IPS-NIHi11 (cell line): ENCODE results near the gene HDAC5.

Experiments used
- DNase-seq: peaks from one replicate; pipeline ENCODE4 v3.0.0; 2012; ENCODE audit warnings: mixed read lengths, low spot score

Gene HDAC5

DNA sequence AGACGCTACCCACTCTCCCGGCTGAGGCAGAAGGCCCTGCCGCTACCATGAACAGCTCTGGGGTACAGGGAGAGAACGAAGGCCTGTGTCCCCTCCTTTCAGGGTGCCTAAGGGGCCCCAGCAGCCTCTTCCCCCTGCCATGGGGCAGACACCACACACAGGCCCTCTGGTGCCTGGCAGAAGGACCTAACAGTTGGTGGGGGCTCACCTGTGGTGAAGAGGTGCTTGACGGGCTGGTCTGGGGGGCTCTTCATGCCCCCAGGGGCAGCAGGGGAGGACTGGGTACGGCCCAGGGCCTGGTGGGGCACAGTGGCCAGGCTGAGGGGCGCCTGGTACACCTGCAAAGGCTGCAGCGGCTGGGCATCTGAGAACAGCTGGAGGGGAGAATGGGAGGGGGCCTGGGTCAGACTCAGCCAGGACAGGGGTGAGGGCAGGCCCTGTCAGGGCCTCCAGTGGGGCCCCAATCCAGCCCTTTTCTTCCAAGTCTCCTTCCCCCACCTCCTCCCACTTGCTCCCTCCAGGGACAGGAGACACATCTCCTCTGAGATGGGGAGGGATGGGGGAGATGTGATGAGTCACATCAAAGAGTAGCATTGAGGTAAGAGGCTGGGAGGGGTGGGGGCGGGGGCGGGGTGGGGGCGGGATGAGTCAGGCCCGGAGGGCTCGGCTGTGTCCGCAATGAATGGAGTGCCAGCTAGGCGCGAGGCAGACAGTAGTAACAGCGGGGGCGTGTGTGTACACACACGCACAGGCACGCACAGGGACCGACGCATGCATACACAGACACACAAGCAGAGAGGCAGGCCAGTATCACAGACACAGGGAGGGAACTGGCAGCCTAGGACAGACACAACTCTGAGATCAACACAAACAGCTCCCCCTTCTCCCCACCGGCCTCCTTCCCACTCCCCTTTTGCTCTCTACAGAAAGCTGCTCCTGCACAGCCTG, 36.8 kb downstream of the HDAC5 start:
- peak; percentile 68 for DNase-seq

DNA sequence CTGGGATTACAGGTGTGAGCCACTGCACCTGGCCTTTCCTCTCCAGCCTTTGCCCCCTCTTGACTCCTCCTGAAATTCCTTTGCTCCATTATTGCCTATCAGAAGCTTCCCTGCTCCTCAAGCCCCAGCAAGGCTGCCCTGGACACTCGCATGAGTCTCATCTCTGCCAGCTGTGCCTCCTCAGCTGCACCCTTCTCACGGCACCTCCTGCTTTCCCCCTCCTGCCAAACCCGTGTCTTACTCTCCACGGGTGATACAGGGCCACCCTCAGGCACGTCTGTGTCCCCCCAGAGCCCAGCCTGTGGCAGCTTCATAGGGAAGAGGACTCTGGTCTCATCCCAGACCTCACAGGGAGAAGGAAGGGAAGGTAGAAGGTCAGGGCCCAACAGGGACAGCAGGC, 37.5 kb downstream of the HDAC5 start:
- DNase-seq = no peak

DNA sequence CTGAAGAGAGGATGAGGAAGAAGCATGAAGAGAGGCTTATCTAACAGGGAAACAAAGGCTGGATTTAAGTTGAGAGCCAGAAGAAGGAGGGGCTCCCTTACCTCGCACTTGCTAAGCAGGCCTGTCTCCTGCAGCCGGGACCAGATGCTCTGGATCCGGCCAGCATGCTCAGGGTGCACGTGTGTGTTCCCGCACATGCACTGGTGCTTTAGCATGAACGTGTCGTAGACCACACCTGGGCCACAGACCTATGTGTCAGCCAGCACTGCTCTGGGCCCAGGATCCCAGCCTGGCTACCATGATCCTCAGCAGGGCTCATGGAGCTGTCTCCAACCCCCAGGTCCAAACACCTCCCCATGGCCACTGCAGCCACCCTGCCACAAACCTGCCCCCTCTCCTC, 38.5 kb downstream of the HDAC5 start:
- DNase-seq = no peak

DNA sequence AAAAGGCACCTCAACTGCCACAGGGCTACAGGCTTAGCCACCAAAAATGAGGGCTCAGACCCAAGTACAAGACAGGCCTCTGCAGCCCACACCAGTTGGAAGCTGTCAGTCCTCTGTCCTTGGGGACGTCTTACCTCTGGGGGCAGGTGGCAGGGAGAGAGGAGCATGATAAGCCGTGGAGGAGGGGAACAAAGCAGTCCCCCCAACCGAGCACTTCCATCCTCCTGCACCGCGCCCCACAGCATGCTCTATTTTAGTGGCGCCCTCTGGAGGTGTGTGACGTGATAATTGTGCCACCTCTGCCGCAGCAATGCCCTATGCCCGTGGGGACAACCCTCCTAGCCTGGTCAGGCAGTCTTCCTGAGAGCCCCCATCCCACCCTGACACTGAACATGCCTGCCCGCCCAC, 39.3 kb downstream of the HDAC5 start:
- peak; percentile 82 for DNase-seq

DNA sequence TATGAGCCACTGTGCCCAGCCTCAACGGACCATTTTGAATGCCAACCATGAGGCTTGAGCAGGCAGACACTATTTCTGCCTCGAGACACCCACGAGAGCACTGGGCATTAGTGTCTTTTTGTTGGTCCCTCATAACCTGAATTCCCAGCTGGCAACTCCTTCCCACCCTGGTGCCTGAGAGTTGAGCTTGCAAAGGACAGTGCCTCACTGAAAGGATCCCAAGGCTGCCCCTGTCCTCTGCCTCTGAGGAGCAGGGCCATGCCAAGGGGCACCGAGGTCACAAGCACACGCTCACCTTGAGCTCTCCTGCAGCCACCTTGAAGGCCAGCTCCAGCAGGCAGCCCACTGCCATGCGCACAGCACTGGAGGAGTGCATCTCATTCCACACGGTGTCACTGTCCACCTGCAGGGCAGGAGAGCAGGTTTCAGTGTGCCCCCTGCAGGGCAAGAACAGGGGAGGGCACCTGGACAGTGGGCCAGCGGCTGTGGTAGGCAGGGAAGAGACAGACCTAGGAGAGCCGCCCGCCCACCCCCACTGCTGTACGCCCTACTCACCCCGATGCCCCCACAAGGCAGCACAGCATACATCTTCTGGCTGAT, 40.1 kb downstream of the HDAC5 start:
- DNase-seq = peak; percentile 47

DNA sequence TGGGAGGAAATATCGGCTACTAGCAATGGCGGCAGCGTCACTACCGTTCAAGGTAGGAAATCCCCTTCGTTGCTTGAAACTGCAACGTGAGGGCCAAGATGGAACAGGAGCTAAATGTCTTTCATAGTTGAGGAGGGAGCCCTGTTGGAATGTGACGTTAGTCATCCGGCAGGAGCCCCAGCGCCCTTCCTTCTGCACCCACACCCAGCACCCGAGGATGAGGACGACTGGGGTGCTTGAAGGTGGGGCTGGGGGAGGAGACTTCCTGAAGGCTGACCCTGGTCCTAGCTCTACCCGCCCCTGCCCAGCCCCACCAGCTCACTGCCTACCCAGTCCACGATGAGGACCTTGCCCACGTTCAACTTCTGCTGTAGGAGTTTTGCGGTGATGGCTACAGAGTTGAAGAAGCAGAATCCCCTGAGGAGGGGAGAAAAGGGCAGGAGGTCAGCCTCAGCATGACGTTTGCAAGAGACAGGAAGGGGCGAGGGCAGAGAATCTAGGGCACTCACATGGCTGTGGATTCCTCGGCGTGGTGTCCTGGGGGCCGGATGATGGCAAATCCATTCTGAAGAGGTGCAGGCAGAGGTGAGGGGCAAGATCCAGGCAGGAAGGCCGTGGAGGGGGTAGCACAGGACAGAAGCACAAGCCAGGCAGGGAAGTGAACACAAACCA, 41.0 kb downstream of the HDAC5 start:
- no peak for DNase-seq

DNA sequence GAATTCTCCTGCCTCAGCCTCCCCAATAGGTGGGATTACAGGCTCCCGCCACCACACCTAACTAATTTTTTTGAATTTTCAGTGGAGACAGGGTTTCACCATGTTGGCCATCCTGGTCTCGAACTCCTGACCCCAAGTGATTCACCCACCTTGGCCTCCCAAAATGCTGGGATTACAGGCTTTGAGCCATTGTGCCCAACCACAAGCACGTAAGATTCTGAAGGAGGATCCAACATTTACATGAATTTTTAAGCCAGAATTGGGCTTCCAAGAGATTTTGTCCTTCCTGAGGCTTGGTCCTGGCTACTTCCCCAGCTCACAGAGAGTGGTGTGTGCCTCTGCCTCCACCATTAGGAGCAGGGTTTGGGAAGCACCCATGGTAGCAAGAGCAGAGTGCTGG, 41.8 kb downstream of the HDAC5 start:
- no peak for DNase-seq

DNA sequence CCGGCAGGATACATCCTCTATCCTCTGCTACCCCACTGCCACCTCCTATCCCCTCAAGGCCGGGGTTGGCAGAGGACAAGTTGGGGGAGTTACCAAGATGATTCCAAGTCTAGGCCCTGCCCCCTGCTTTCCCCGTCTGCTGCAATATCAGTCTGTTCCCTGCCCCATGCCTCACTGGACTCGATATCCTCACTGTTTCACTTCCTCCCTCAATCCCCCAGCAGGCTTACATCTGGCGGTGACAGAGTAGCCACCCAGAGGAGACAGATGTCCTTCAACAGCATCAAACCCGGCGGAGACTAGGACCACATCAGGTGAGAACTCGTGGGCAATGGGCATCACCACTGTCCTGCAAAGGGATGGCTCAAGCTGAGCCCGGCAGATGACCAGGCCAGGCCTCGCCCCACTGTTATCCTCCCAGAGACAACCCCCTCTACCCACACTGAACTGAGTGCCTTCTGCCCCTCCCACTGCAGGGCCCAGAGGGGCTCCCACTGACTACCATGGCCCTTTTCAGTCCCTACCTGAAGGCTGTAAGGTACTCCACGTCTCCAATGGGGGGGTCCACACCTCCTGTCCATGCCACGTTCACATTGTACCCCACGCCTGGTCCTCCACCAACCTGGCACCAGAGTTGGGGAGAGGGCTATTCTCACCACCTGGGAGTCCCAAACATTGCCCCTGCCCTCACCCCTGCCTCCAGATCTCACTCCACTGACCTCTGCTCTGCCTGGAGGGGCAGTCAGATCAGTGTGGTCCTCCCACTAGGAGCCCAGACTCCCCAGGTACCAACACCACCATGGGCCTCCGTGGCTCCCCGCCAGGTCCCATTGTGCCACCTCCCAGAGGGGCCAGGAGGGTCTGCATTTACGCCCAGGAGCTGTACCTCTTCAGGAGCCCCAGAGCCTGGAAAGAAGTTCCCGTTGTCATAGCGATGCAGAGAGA, 43.3 kb downstream of the HDAC5 start:
- DNase-seq = no peak

DNA sequence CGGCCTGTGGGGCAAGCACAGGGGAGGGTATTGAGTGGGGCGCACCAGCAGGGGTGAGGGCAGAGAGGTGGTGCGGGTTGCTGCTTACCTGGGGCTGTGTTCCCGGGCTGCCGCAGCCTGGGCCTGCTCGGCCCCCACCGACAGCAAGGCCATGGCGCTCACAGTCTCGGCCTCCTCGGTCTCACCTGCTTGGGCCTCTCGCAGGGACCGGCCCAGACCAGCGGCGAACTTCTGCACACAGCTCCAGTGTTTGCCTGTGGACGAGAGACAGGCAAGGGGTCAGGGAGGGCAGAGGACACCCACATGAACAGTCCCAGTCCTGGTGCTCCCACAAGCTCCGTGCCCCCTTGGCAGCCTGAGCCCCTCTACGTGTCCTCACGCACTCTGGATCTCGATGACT, 45.0 kb downstream of the HDAC5 start:
- no peak for DNase-seq

DNA sequence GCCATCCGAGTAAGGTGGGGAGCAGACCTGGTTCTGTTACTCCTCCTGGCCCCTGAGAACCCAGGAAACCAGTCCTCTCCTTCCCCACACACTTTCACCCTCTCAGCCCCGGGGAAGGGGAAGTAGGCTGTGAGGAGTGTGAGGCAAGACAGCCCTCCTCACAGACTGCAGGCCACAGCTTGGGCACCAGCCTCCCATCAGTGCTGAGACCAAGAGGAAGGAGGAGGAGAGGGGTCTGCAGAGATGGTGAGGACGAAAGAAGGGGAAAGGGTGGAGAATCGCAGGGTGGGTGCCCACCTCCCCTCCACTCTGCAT, 45.9 kb downstream of the HDAC5 start:
- DNase-seq = no peak

DNA sequence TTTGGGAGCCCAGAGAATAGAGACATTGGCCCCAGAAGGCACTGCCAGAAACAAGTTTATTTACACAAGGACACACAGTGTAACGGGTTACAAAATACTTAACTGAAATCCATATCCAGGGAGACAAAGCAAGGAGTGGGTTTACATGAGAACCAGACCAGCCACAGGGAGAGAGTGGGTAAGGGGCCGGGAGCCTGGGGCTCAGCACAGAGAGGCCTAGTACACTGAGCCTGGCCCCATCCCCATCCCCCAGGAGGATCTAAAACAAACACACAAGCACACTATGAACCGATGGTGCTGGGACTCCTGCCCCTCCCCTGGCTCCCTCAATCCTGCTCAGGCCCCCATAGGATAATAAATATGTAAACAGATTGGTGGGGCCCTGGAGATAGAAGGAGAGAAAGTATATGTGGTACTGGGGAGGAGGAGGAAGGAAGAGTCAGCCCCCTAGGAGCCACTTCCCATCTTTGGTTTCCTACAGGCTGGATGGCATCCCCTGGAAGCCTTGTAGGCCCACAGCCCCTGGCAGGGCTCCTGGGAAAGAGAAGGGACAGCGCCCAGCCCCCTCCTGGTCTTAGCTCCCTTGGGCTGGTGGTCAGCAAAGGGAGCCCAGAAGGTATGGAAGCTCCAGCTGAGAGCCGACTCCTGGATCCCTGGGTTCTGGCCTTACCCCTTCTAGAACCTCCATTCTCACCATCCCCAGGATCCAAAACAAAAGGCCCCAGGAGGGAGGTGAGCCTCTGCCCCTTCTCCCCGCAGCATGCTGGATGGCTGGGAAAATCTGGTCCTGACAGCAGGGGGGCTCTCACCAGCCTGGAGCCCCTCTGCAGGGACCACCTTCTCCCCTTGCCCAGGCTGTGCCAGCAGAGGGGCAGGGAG, 46.5 kb downstream of the HDAC5 start:
- no peak for DNase-seq

DNA sequence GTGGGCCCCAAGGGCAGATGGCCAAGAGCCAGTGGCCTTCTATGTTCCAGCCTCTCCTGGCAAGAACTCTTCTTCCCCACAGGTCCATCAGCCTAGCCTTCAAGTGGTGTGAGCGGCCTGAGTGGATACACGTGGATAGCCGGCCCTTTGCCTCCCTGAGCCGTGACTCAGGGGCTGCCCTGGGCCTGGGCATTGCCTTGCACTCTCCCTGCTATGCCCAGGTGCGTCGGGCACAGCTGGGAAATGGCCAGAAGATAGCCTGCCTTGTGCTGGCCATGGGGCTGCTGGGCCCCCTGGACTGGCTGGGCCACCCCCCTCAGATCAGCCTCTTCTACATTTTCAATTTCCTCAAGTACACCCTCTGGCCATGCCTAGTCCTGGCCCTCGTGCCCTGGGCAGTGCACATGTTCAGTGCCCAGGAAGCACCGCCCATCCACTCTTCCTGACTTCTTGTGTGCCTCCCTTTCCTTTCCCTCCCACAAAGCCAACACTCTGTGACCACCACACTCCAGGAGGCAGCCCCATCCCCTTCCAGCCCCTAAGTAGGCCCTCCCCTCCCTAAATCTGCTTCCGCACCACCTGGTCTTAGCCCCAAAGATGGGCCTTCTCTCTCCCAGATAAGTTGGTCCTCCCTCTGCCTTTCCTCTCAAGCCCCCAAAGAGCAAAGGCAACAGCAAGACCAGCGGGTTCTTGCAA, 47.7 kb downstream of the HDAC5 start:
- no peak for DNase-seq

DNA sequence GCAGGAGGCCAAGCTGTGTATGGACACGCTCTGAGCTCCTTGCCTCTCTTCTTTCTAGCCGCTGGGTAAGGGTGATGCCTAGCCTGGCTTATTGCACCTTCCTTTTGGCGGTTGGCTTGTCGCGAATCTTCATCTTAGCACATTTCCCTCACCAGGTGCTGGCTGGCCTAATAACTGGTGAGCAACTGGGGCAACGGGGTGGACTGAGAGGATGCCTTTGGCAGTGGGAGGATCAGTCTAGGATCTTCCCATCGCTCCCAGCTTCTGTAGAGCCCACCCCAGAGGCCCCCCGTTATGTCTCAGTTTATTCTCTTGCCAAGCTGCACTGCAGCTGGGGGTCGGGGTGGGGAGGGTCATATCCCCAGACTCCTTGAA, 48.5 kb downstream of the HDAC5 start:
- no peak for DNase-seq

DNA sequence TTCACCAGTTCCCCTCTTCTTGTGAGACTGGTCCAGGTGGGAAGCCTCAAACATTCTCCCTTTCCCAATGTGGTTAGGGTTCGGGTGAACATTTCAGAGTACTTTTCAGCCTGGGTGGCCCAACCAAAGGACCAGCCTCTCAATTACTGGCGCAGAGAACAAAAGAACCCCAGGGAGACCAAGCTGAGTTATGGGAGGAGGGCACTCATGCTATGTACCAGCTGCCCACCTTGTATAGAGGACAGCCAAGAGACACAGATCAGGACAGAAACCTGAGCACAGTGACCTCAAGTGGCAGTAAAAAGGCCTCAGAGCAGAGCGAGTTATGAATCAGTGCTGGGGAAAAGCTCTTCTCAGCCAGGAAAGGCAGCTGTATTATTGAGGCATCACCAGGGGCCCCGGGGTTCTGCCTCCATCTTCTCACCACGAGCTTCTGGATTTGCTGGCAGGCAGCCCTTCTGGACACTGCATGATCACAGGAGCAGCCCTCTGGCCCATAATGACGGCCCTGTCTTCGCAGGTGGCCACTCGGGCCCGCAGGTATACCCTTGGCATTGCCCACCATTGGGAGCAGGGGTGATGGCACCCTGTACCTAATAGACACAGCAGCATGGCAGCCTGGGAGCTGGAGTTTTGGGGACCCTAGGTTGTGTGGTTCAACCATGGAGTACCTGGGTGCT, 49.1 kb downstream of the HDAC5 start:
- no peak for DNase-seq

DNA sequence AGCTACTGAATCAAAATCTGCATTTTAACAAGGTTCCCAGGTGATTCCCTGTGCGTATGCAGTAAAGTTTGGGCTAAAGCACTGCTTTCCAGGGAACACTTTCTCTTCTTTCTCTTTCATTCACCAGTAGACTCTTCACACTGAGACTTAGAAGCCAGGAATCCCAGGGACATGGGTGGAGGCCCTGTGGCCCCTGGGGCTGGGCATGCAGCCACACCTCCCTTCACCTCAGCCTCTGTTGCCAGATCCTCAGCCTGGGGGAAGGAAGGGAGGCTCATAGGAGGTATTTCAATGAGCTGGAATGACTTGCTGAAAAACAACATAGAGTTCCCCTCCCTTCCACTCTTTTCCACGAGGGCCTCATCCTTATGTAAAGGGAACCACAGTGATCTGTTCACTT, 51.7 kb downstream of the HDAC5 start:
- DNase-seq = no peak

DNA sequence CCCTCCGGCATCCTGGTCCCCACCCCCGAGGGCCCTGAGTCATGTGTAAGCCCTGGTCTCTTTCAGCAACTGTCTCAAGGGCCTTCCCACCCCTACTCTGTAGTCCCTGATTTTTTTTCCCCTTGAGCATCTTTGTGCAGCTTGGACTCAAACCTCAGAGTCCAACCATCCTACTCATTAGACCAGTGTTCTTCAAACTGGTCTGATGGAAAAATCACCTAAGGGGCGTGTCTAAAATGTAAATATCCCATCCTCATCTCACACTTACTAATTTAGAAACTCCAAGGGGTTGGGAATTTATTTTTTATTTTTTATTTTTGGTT, 52.3 kb downstream of the HDAC5 start:
- DNase-seq = no peak

DNA sequence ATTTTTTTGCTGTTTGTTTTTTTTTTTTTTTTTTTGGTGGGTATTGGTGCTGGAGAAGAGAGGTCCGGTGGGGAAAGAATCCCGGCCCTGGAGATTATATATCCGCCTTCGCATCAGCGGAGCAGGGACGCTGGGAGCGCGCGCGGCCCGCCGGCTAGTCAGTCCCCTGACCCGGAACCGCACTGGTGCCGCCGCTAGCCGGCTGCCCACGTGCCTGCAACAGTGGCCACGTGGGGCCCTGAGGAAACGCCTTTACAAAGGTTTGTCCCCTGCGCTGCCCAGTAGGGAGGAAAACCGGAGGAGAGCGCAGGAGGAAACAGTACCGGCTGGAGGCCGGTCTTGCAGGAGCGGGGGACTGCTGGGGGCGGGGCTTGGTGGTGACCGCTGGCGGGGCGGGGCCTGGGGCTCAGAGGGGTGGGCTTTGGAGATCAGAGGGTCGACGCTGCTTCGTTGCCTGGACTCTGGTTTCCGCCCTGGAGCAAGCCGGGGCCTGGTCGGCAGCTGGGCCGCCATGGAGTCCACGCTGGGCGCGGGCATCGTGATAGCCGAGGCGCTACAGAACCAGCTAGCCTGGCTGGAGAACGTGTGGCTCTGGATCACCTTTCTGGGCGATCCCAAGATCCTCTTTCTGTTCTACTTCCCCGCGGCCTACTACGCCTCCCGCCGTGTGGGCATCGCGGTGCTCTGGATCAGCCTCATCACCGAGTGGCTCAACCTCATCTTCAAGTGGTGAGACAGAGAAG, 52.8 kb downstream of the HDAC5 start, which contains the start of gene G6PC3:
TSS of gene G6PC3 (plus strand) at position 281 of the 743 bp plus-strand sequence. CDS start at position 512, 231 bp downstream.
- peak; percentile 98 for DNase-seq

DNA sequence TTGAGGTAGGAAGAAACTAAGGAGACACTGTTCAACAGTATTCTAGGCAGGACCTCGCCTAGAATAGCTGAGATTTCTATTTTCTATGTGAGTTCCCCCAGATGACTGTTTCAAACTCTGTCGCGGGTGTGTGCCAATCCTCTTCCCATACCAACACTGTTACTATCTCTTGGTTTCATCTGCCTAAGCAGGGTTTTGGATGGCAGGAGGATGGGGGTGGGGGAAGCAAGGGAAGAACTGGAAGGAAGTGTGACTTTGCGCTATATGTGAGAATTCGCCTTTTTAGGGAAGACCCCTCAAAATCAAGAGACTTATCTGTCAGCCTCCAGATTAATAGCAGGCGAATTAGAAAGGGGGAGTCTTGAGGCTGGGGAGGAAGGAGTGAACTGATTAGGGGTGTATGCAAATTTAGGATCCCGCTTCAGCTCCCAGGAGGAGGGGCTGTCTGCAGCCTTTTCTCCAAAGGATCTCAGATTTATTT, 53.4 kb downstream of the HDAC5 start:
- peak; percentile 34 for DNase-seq

DNA sequence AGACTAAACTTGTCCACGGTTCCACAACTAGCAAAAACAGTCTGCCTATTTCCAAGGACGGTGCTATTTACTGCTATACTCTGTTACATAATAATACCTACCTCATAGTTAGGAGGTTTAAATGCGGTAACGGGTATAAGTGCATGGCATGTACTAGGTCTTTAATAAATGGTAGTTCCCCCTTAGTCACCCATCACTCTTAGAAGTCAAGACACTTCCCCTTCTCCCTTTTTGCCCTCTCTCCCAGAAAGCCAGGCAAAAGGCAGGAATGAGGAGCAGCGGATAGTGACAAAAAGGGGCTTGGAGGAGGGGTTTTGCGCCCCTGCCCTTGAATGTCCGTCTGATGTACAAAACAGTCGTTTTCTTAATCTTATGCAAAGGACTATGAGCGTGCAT, 55.9 kb downstream of the HDAC5 start:
- DNase-seq = no peak
